Activated CD4-positive, alpha-beta T cell treated with anti-CD3 and anti-CD28 coated beads, Interleukin-2, amount 10 ng/mL, durations not matched to agents 24 days and 14 days (primary cell): ENCODE data around the gene ESR1. TPM values are rescaled to one million over a fixed set of nuclear protein-coding genes. Genes with fewer than 3 reads are reported as not detected.
"Not testable (repeated sequence)": the region's sequence is repeated elsewhere in the genome, so short reads cannot be mapped to it uniquely, and the experiment has no call there.

Experiments used
- DNase-seq: peaks from one replicate; pipeline ENCODE4 v3.0.0; 2022
- H3K27ac Mint-ChIP-seq: one replicate; pipeline ENCODE4 v1.8.0; 2022; ENCODE audit warnings: mild to moderate bottlenecking, mixed read lengths
- H3K27me3 Mint-ChIP-seq: one replicate; pipeline ENCODE4 v1.8.0; 2022; ENCODE audit warnings: mixed read lengths
- H3K36me3 Mint-ChIP-seq: one replicate; pipeline ENCODE4 v1.8.0; 2022; ENCODE audit warnings: low read depth, mild to moderate bottlenecking, mixed read lengths
- H3K4me1 Mint-ChIP-seq: one replicate; pipeline ENCODE4 v1.8.0; 2021; ENCODE audit warnings: mixed read lengths
- H3K4me3 Mint-ChIP-seq: one replicate; pipeline ENCODE4 v1.8.0; 2022; ENCODE audit warnings: mild to moderate bottlenecking, moderate library complexity, mixed read lengths
- H3K9me3 Mint-ChIP-seq: one replicate; pipeline ENCODE4 v1.8.0; 2021; ENCODE audit warnings: mixed read lengths
- intact Hi-C: fragments of 100-400 bp; cut with micrococcal nuclease; formaldehyde crosslinking; loops from one replicate; pipeline ENCODE4 v1.15.1; 2023
- total RNA-seq: library from RNA; stranded (reverse); gene quantifications from 2 replicates; pipeline ENCODE4 v1.2.3, GENCODE V29; 2022

ESR1 gene
- total RNA-seq, 1 donor from 2014 or later: 0.35 TPM

DNA sequence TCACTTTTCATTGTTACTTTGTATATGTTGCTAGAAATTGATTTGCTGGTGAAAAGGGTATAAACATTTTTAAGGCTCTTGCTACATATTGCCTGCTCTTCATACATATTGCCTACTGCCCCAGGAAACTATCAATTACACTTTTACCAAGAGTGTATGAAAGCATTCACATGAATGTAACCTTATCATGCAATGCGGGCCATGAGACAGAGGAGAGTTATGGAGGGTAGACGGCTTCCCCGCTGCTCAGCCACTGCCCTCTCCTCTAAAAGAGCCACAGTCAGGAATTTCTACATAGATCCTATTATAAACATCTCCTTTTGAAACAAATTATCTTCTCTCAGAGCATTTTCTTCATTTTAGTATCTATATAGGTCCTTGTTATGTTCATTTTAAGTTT lies 264.4 kb downstream of the ESR1 start:
- H3K36me3 Mint-ChIP-seq: peaks cover 2% of the 10 kb centered on the region
- H3K27me3 Mint-ChIP-seq: peaks cover 2% of the 10 kb centered on the region
- H3K27ac Mint-ChIP-seq: no peak overlapping the region
- no peak for DNase-seq
- no peak overlapping the region for H3K4me3 Mint-ChIP-seq
- H3K9me3 Mint-ChIP-seq: peaks cover 11% of the 10 kb centered on the region
- intact Hi-C loops: no loop called here
- H3K4me1 Mint-ChIP-seq: no peaks in the 10 kb centered on the region

DNA sequence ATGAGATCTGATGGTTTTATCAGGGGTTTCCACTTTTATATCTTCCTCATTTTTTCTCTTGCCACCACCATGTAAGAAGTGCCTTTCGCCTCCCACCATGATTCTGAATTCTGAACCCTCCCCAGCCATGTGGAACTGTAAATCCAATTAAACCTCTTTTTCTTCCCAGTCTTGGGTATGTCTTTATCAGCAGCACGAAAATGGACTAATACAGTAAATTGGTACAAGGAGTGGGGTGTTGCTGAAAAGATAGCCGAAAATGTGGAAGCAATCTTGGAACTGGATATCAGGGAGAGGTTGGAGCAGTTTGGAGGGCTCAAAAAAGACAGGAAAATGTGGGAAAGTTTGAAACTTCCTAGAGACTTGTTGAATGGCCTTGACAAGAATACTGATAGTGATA lies 268.8 kb downstream of the ESR1 start:
- DNase-seq, H3K4me3 Mint-ChIP-seq, H3K4me1 Mint-ChIP-seq, H3K27ac Mint-ChIP-seq, H3K27me3 Mint-ChIP-seq, H3K36me3 Mint-ChIP-seq, intact Hi-C loops: not testable (repeated sequence)
- peaks cover 21% of the 10 kb centered on the region for H3K9me3 Mint-ChIP-seq

DNA sequence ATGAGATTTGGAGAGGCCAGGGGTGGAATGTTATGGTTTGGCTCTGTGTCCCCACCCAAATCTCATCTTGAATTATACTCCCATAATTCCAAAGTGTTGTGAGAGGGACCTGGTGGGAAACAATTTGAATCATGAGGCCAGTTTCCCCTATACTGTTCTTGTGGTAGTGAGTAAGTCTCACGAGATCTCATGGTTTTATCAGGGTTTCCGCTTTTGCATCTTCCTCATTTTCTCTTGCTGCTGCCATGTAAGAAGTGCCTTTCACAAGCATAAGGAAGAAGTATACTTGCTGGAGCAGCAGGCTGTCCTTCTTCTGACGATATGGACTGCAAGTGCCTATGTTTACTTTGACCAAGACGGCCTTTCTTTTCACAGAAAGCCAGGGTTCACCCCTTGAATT lies 270.5 kb downstream of the ESR1 start:
- H3K36me3 Mint-ChIP-seq: peaks cover 4% of the 10 kb centered on the region
- H3K27me3 Mint-ChIP-seq: peaks cover 4% of the 10 kb centered on the region
- intact Hi-C loops: no loop called here
- H3K4me1 Mint-ChIP-seq: no peaks in the 10 kb centered on the region
- H3K27ac Mint-ChIP-seq: no peak overlapping the region
- H3K4me3 Mint-ChIP-seq: no peak overlapping the region
- H3K9me3 Mint-ChIP-seq: peaks cover 24% of the 10 kb centered on the region
- DNase-seq: no peak

DNA sequence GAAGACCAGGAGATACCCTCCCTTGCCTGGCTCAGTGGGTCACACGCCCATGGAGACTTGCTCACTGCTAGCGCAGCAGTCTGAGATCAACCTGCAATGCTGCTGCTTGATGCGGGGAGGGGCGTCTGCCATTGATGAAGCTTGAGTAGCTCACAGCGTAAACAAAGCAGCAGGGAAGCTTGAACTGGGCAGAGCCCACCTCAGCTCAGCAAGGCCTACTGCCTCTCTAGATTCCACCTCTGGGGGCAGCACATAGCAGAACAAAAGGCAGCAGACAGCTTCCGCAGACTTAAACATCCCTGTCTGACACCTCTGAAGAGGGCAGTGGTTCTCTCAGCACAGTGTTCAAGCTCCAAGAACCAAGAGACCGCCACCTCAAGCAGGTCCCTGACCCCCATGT lies 271.3 kb downstream of the ESR1 start:
- peaks cover 24% of the 10 kb centered on the region for H3K9me3 Mint-ChIP-seq
- no peaks in the 10 kb centered on the region for H3K4me1 Mint-ChIP-seq
- intact Hi-C loops: no loop called here
- no peak for DNase-seq
- H3K4me3 Mint-ChIP-seq: no peak overlapping the region
- peaks cover 4% of the 10 kb centered on the region for H3K27me3 Mint-ChIP-seq
- no peak overlapping the region for H3K27ac Mint-ChIP-seq
- H3K36me3 Mint-ChIP-seq: peaks cover 4% of the 10 kb centered on the region

DNA sequence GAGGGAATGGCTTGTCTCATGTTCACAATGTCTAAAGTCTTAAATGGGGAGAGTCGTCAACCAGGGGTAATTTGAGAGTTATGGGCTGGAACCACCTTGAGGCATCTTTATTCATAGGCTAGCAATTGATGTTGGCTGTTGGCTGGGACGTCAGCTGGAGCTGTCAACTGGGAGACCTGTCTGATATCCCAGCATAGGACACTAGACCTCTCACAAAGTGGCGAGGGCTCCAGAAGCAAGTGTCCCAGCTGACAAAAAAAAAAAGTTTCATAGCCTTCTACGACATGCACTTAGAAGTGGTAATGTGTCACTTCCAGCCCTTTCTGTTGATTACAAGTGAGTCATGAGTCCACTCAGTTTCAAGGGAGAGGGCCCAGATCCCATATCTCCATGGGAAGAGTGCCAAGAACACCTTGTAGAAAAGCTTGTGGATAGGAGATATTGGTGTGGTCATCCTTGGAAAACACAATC lies 278.0 kb downstream of the ESR1 start:
- Mint-ChIP-seq H3K27ac (no peak overlapping the region), H3K4me3 (no peak overlapping the region), H3K27me3 (peaks cover 2% of the 10 kb centered on the region), H3K9me3 (peaks cover 6% of the 10 kb centered on the region), H3K36me3 (no peaks in the 10 kb centered on the region), H3K4me1 (no peaks in the 10 kb centered on the region)
- intact Hi-C loops: no loop called here
- no peak for DNase-seq

DNA sequence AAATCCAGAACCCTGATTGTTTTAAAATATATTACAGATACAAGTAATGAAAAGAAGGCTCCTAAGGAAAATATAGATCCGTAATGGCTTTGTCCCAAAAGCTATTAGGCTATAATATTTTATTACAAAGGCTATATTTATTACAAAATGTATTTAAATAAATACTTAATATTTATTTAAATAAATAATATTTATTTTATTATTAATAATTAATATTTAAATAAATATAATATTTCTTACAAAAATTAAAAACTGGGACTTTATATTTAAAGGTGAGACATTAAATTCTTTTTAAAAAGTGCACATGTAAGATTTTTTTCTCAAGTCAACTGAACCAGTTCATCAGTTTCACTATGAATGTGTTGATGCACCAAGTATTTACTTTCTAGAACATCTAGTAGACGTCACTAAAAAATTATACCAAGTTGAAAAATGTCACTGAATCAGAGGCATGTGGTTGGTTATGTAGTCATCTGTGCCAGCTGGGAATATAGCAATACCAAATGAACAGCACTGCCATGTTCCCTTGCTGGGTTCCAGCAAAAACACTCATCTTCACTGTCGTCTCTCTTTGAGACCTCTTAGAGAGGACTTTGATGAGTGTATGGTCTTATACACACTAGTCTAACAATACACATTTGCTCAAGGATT lies 278.9 kb downstream of the ESR1 start:
- Mint-ChIP-seq H3K27me3 (peaks cover under 1% of the 10 kb centered on the region), H3K27ac (no peak overlapping the region), H3K4me1 (no peaks in the 10 kb centered on the region), H3K9me3 (peaks cover 2% of the 10 kb centered on the region), H3K36me3 (no peaks in the 10 kb centered on the region), H3K4me3 (no peak overlapping the region)
- intact Hi-C loops: no loop called here
- no peak for DNase-seq

DNA sequence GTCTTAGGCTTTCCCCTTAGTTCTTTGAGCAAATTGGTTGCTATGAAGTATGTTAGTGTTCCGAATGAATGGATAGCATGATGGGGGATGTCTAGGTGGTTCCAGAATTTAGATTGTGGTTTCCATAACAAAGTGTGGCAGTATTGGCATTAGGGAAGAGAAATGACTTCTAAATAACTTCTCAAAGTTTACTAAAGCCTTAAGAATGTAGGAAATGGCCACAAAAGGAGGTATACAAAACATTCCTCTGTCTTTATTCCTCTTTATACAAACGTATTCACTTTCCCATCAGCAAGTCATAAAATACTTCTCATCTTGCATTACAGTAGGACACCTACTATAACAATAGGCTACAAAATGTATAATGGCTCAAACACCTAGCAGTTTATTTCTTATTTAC lies 279.6 kb downstream of the ESR1 start:
- Mint-ChIP-seq H3K4me1 (no peaks in the 10 kb centered on the region), H3K4me3 (no peak overlapping the region), H3K36me3 (no peaks in the 10 kb centered on the region), H3K27ac (no peak overlapping the region), H3K9me3 (no peaks in the 10 kb centered on the region), H3K27me3 (no peaks in the 10 kb centered on the region)
- no peak for DNase-seq
- intact Hi-C loops: no loop called here

DNA sequence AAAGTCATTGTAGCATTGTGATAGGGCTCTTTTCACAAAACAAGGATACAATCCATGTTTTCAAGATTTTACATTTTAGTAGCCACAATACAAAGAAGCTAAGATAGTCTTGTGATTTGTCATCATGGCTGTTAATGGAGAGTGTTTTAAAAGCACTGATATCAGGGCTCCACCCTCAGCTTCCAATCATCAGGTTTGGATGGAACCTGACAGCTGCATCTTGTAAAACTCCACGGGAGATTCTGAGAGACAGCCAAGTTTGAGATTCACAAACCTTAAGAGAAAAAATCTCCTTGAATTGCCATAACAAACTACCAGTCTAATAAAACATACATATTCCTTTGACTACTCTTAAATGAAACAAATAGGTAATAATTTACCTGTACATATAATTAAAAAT lies 280.2 kb downstream of the ESR1 start:
- Mint-ChIP-seq H3K9me3 (no peaks in the 10 kb centered on the region), H3K4me1 (no peaks in the 10 kb centered on the region), H3K36me3 (no peaks in the 10 kb centered on the region), H3K27ac (no peak overlapping the region), H3K27me3 (no peaks in the 10 kb centered on the region), H3K4me3 (no peak overlapping the region)
- intact Hi-C loops: no loop called here
- no peak for DNase-seq

DNA sequence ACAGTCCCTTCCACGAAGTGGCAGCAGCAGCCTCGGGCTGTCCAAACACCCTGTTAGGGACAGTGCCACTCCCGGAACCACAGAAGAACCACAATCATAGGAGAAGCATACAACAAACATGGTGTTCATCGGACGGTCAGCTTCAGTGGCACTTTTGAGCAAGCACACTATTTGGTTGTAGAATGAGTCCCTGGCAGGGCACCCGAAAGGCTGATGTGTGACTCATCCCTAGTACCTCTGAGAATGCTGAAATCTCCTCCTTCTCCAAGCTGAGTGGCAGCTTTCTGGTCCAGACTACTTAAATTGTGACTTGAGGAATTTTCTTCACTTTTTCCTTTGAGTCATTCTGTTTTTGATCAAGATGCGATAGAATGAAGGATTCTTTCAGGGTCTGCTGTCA lies 282.5 kb downstream of the ESR1 start:
- intact Hi-C loops: no loop called here
- Mint-ChIP-seq H3K27me3 (no peaks in the 10 kb centered on the region), H3K27ac (no peak overlapping the region), H3K9me3 (no peaks in the 10 kb centered on the region), H3K4me1 (no peaks in the 10 kb centered on the region), H3K4me3 (no peak overlapping the region), H3K36me3 (no peaks in the 10 kb centered on the region)
- no peak for DNase-seq

DNA sequence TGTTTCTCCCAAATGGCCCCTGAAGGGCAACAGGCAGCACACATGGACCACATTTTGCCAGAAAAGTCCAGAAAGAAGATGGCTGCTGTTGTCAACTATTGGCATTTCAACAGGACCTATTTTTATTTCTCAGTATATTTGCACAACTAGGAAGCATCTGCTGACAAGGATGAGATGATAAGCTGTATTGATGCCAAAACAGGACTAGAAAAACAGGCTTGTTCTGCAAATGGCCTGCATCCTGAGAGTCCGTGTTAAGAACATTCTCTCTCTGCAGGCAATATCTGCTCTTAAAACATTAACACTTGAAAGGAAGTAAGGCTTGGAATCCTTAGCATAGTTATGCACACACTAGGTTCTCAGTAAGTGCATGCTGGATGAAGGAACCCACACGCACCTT lies 283.7 kb downstream of the ESR1 start:
- DNase-seq: no peak
- intact Hi-C loops: no loop called here
- no peaks in the 10 kb centered on the region for H3K36me3 Mint-ChIP-seq
- no peaks in the 10 kb centered on the region for H3K9me3 Mint-ChIP-seq
- no peak overlapping the region for H3K4me3 Mint-ChIP-seq
- no peaks in the 10 kb centered on the region for H3K4me1 Mint-ChIP-seq
- H3K27me3 Mint-ChIP-seq: no peaks in the 10 kb centered on the region
- H3K27ac Mint-ChIP-seq: no peak overlapping the region

DNA sequence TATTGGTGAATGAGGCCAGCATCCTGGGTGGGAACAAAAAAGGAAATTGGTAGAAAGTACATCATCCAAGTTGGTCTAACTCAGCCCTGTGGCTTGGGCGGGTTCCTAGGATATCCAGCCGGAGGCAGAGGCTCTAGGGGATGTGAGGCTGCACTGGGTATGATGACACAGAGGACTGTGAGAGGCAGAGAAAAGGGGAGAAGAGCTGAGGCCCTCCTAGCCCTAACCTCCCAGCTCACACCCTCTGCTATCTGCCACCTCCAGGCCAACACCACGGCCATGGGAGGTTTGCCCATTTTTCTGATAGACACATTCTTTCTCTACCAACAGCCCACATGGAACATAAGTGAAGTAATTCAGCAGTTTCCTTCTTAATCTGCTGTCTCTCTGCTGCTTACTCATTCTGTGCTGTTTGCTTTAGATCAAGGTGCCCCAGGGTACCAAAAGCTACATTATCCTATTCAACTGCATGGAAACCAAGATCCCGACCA lies 284.4 kb downstream of the ESR1 start:
- H3K4me1 Mint-ChIP-seq: no peaks in the 10 kb centered on the region
- no peaks in the 10 kb centered on the region for H3K27me3 Mint-ChIP-seq
- no peaks in the 10 kb centered on the region for H3K9me3 Mint-ChIP-seq
- no peak overlapping the region for H3K27ac Mint-ChIP-seq
- H3K36me3 Mint-ChIP-seq: no peaks in the 10 kb centered on the region
- intact Hi-C loops: no loop called here
- no peak overlapping the region for H3K4me3 Mint-ChIP-seq
- no peak for DNase-seq

DNA sequence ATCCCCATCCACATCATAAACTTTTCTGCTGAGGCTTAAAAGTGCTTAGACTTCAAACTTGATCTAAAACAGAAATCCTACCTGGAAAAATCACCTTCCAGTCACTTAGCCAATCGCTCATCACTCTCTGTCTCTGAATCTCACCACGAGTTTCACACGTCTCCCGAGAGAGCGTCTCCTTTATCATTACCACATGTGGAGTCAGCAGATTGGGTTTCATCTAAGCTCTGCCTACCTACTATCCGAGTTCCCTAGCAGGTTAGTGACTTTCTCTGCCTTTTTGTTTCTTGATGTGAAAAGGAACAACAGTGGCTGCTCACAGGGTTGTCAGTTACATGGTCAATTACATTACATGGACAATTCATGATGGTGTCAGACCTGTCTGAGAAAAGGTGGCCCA lies 286.2 kb downstream of the ESR1 start:
- H3K27ac Mint-ChIP-seq: no peak overlapping the region
- no peaks in the 10 kb centered on the region for H3K9me3 Mint-ChIP-seq
- no peaks in the 10 kb centered on the region for H3K36me3 Mint-ChIP-seq
- H3K27me3 Mint-ChIP-seq: no peaks in the 10 kb centered on the region
- H3K4me3 Mint-ChIP-seq: no peak overlapping the region
- no peak for DNase-seq
- H3K4me1 Mint-ChIP-seq: no peaks in the 10 kb centered on the region
- intact Hi-C loops: no loop called here

DNA sequence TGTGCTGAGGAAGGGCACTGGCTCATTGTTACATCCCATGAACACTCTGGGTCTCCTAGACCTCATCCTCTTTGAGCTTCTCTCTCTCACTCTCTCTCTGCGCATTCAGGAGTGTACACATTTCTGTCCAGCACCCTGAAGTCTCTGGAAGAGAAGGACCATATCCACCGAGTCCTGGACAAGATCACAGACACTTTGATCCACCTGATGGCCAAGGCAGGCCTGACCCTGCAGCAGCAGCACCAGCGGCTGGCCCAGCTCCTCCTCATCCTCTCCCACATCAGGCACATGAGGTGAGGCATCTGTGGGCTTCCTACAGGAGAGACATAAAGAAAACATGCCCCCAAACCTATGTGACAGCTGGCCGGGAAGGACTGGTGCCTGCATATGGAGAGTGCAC lies 286.8 kb downstream of the ESR1 start:
- H3K4me3 Mint-ChIP-seq: no peak overlapping the region
- H3K27me3 Mint-ChIP-seq: no peaks in the 10 kb centered on the region
- no peaks in the 10 kb centered on the region for H3K4me1 Mint-ChIP-seq
- intact Hi-C loops: no loop called here
- H3K27ac Mint-ChIP-seq: no peak overlapping the region
- DNase-seq: no peak
- H3K36me3 Mint-ChIP-seq: no peaks in the 10 kb centered on the region
- H3K9me3 Mint-ChIP-seq: no peaks in the 10 kb centered on the region

DNA sequence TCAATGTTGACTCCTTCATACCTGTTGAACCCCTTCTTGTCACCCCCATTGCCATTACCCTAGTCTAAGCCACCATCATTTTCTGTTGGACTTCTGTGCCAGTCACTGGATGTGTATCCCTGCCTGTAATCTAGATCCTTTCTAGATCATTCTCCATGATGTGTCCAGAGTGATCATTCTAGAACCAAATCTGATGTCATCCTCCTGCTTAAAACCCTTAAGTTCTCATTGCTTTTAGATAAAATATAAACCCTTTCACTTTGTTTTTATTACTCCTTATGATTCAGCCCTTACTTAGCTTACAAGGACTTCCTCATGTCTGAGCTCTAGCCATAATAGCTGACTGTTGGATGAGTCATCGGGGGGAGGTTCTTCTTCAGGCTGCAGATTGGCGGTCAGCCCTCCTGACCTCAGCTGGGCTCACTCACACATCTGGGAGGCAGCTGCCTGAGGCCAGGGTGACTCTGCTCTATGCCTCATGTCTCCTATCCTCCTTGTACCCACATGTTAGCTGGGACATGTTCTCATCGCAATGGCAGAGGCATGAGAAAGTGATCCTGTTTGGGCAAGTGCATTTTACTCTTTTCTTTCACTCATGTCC lies 287.6 kb downstream of the ESR1 start:
- Mint-ChIP-seq H3K27ac (no peak overlapping the region), H3K27me3 (no peaks in the 10 kb centered on the region), H3K36me3 (no peaks in the 10 kb centered on the region), H3K9me3 (no peaks in the 10 kb centered on the region), H3K4me3 (no peak overlapping the region), H3K4me1 (no peaks in the 10 kb centered on the region)
- DNase-seq: no peak
- intact Hi-C loops: no loop called here
